ENCODE data around the gene FNDC7.
"Not testable (repeated sequence)": the region's sequence is repeated elsewhere in the genome, so short reads cannot be mapped to it uniquely, and the experiment has no call there.

The FNDC7 gene, protein sequence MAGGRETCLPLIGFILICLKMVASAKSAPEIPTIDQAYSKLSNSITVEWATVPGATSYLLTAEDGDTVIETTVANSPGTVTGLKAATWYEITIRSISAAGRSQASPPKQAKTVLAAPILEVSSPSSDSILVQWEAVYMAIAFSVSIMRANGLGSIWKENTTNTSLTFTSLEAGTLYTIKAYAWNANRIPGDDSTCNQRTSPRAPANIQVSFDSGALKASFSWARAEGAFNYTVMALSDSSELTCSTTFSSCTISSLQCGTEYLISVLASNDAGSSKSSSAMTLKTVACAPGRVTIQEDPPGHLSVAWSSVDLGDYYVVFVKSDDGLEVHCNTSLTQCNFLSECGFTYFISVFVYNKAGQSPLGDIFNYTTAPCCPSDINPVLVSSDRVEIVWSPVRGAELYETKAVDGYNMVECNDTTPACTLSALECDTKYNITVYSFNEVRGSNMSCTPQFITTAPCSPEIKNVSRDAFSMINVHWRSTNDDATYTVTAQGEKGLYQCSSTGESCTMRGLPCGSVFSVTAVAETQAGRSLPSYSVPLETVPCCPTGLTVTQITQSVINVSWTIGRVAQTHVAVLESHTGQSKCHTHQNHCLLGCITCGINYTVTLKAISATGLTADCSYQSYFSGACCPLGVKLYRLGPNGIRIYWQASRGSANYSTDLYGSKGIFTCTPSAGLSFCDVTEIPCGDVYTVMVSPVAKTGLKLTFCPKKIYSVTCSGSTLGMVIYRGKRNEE

DNA sequence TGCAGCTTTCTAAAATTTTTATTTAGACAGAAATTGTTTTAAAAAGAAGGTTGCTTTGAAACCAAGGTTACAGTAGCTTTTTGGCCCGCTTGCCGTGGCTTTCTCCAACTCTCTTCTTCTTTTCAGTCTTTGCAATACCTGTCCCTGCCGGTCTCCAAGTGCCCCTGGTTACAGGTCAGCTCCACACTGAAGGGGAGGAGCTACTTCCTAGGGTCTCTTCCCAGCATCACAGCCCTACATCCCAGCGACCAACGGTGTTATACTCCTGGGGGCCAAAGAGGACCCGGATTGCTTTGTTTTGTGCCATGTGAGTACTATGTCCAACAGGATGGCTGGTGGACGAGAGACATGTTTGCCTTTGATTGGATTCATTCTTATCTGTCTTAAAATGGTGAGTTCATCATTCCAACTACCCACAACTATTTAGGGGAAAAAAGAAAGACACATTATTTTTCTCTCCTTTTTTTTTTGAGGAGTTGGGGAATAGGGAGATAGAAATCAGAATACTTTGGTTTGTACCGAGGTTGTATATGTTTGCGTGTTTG is at the start of gene FNDC7:
Gene FNDC7, plus strand, starts transcription at position 303 of the 545 bp plus-strand sequence. Its CDS starts 26 bp downstream, at position 329.
- H3K4me3 ChIP-seq (ENCODE audit: low read depth, low read length) = no peak within 1 kb of the TSS
- peaks cover 2% of the 10 kb centered on the region for H3K4me1 ChIP-seq (ENCODE audit: control insufficient read depth, insufficient read depth, low read length)
- no peaks in the 10 kb centered on the region for H3K36me3 ChIP-seq (ENCODE audit: control insufficient read depth, insufficient read depth, low read length)
- H3K27me3 ChIP-seq (ENCODE audit: control insufficient read depth, insufficient read depth, low read length) = no peaks in the 10 kb centered on the region
- no peaks in the 10 kb centered on the region for H3K9me3 ChIP-seq (ENCODE audit: control insufficient read depth, insufficient read depth, low read length)
- no peak within 1 kb of the TSS for H3K9ac ChIP-seq (ENCODE audit: low read depth, low read length)

DNA sequence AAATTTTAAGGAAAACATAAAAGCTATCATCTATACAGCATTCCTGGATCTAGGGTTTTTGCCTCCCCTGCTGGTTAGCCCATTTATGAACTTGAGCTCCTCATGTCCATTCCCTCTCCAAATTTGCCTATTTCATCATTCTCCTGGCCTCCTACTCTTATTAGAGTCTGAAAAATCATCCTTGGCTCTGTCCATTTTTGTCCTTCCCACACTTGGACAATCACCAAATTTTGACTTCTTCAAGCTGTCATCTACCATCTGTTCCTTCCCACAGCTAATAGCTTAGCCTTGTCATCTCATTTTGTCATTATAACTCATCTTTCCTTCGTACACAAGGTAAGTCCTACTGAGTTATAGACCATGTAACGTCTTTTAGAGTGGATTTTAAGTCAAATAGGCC is 49.6 kb upstream of the FNDC7 start:
- peaks cover 22% of the 10 kb centered on the region for H3K27me3 ChIP-seq (ENCODE audit: control insufficient read depth, insufficient read depth, low read length)
- no peaks in the 10 kb centered on the region for H3K36me3 ChIP-seq (ENCODE audit: control insufficient read depth, insufficient read depth, low read length)
- no peaks in the 10 kb centered on the region for H3K4me1 ChIP-seq (ENCODE audit: control insufficient read depth, insufficient read depth, low read length)
- H3K9me3 ChIP-seq (ENCODE audit: control insufficient read depth, insufficient read depth, low read length) = no peaks in the 10 kb centered on the region
- no peak overlapping the region for H3K9ac ChIP-seq (ENCODE audit: low read depth, low read length)
- no peak overlapping the region for H3K4me3 ChIP-seq (ENCODE audit: low read depth, low read length)

DNA sequence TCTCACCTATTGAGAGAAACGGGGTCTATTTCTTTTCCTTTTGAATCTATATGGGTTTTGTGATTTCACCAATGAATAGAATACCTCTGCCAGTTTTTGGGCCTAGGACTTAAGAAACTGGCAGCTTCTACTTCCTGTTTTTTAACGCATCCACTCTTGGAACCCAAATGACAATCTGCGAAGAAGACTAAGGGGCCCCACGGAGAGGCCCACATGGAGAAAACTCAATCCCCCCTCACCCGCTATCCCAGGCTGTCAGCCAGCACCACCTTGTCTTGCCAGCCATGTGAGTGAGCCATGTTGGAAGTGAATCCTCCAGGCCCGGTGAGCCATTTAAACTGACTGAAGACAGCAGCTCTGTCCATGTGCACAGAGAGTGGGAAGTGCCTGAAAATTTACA is 48.2 kb upstream of the FNDC7 start:
- Histone ChIP-seq H3K9me3 (ENCODE audit: control insufficient read depth, insufficient read depth, low read length) (no peaks in the 10 kb centered on the region), H3K36me3 (ENCODE audit: control insufficient read depth, insufficient read depth, low read length) (no peaks in the 10 kb centered on the region), H3K4me3 (ENCODE audit: low read depth, low read length) (no peak overlapping the region), H3K27me3 (ENCODE audit: control insufficient read depth, insufficient read depth, low read length) (peaks cover 22% of the 10 kb centered on the region), H3K4me1 (ENCODE audit: control insufficient read depth, insufficient read depth, low read length) (no peaks in the 10 kb centered on the region), H3K9ac (ENCODE audit: low read depth, low read length) (no peak overlapping the region)

DNA sequence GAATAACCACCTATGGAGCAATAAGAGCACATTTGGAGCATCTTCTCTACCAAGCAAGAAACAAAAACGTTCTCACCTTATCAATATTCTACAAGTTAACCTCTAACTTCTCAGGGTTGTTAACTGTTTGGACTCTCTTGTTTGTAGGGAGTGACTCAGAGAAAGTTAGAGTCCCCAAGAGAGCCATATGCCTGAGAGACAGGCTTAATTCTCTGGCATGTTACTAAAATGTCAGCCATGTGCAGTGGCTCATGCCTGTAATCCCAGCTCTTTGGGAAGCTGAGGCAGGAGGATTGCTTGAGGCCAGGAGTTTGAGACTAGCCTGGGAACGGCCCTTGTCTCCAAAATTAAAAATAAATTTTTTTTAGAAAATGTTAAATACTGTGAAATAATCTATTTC is 47.6 kb upstream of the FNDC7 start:
- H3K27me3 ChIP-seq (ENCODE audit: control insufficient read depth, insufficient read depth, low read length) = peaks cover 20% of the 10 kb centered on the region

DNA sequence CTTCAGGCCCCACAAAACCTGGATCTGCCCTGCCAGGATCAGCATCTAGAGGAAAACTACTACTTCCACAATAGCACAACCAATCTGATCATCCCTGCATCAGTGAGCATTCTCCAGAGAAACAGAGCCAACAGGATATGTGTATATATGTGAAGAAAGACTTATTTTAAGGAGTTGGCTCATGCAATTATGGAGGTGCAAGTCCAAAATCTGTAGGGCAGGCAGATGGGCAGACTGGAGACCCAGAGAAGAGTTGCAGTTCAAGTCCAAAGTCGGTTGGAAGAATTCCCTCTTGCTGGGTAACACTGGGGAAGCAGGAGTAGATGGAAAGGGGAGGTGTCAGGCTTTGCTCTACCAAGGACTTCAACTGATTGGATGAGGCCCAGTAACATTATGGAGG is 46.9 kb upstream of the FNDC7 start:
- no peak overlapping the region for H3K9ac ChIP-seq (ENCODE audit: low read depth, low read length)
- H3K36me3 ChIP-seq (ENCODE audit: control insufficient read depth, insufficient read depth, low read length) = no peaks in the 10 kb centered on the region
- H3K4me3 ChIP-seq (ENCODE audit: low read depth, low read length) = no peak overlapping the region
- H3K27me3 ChIP-seq (ENCODE audit: control insufficient read depth, insufficient read depth, low read length) = peaks cover 18% of the 10 kb centered on the region
- H3K9me3 ChIP-seq (ENCODE audit: control insufficient read depth, insufficient read depth, low read length) = no peaks in the 10 kb centered on the region
- H3K4me1 ChIP-seq (ENCODE audit: control insufficient read depth, insufficient read depth, low read length) = no peaks in the 10 kb centered on the region

More for the DNA sequence above, 47.6 kb upstream of the FNDC7 start:
- no peak overlapping the region for H3K9ac ChIP-seq (ENCODE audit: low read depth, low read length)
- H3K9me3 ChIP-seq (ENCODE audit: control insufficient read depth, insufficient read depth, low read length) = no peaks in the 10 kb centered on the region
- no peaks in the 10 kb centered on the region for H3K36me3 ChIP-seq (ENCODE audit: control insufficient read depth, insufficient read depth, low read length)
- no peak overlapping the region for H3K4me3 ChIP-seq (ENCODE audit: low read depth, low read length)
- no peaks in the 10 kb centered on the region for H3K4me1 ChIP-seq (ENCODE audit: control insufficient read depth, insufficient read depth, low read length)

DNA sequence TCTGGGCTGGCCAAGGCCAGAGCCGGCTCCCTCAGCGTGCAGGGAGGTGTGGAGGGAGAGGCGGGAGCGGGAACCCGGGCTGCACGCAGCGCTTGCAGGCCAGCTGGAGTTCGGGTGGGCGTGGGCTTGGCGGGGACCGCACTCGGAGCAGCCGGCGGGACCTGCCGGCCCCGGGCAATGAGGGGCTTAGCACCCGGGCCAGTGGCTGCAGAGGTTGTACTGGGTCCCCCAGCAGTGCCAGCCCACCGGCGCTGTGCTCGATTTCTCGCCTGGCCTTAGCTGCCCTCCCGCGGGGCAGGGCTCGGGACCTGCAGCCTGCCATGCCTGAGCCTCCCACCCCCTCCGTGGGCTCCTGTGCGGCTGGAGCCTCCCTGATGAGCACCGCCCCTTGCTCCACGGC is 45.3 kb upstream of the FNDC7 start:
- H3K36me3 ChIP-seq (ENCODE audit: control insufficient read depth, insufficient read depth, low read length); H3K4me1 ChIP-seq (ENCODE audit: control insufficient read depth, insufficient read depth, low read length); H3K4me3 ChIP-seq (ENCODE audit: low read depth, low read length); H3K9ac ChIP-seq (ENCODE audit: low read depth, low read length); H3K9me3 ChIP-seq (ENCODE audit: control insufficient read depth, insufficient read depth, low read length); H3K27me3 ChIP-seq (ENCODE audit: control insufficient read depth, insufficient read depth, low read length): not testable (repeated sequence)

DNA sequence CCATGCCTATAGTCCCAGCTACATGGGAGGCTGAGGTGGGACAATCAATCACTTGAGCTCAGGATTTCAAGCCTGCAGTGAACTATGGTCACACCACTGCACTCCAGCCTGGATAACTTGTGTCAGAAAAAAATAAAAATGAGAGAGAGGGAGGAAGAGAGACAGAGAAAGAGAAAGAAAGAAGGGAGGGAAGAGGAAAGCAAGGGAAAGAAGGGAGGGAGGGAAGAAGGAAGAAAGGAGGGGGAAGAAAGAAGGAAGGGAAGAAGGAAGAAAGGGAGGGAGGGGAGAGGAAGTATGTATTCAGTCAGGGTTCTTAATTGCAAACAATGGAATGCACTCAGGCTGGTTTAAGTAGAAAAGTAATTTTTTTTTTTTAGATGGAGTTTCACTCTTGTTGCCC is 43.9 kb upstream of the FNDC7 start:
- no peaks in the 10 kb centered on the region for H3K9me3 ChIP-seq (ENCODE audit: control insufficient read depth, insufficient read depth, low read length)
- no peak overlapping the region for H3K4me3 ChIP-seq (ENCODE audit: low read depth, low read length)
- no peaks in the 10 kb centered on the region for H3K36me3 ChIP-seq (ENCODE audit: control insufficient read depth, insufficient read depth, low read length)
- H3K27me3 ChIP-seq (ENCODE audit: control insufficient read depth, insufficient read depth, low read length) = no peaks in the 10 kb centered on the region
- no peaks in the 10 kb centered on the region for H3K4me1 ChIP-seq (ENCODE audit: control insufficient read depth, insufficient read depth, low read length)
- no peak overlapping the region for H3K9ac ChIP-seq (ENCODE audit: low read depth, low read length)

DNA sequence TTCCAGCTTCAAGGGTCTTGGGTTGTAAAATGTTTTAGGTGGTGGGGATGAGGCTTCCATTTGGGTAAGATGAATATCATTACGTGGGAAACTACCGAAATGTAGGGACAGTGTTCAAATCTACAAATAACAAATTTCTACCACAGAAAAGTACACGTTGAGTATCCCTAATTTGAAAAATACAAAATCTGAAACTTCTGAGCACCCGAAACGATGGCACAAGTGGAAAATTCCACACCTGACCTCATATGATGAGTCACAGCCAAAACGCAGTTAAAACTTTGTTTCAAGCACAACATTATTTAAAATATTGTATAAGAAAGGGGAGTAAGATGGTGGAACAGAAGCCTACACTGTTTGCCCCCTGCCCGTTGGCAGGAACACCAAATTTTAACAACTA is 43.0 kb upstream of the FNDC7 start:
- peaks cover under 1% of the 10 kb centered on the region for H3K9me3 ChIP-seq (ENCODE audit: control insufficient read depth, insufficient read depth, low read length)
- no peaks in the 10 kb centered on the region for H3K27me3 ChIP-seq (ENCODE audit: control insufficient read depth, insufficient read depth, low read length)

DNA sequence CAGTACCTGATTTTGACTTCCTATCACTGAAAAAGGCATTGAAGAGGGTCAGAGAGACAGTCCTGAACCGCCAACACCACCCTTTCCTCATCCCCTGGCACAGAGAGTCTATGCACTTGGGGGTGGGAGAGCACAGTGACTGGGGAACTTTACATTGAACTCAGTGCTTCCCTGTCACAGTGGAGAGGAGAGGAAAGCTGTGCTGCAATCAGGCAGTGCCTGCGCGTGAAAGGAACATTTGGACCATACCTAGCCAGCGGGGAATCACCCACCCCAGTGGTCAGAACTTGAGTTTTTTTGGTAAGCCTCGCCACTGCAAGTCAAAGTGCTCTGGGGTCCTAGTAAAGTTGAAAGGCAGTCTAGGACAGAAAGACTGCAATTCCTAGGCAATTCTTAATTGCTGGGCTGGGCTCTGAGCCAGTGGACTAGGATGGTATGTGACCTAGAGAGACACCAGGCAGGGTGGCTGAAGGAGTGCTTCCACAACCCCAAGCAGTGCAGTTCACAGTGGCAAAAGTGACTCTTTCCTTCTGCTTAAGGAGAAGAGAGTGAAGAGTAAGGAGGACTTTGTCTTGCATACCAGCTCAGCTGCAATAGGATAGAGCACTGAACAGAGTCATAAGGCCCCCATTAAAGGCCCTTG is 42.5 kb upstream of the FNDC7 start:
- no peaks in the 10 kb centered on the region for H3K27me3 ChIP-seq (ENCODE audit: control insufficient read depth, insufficient read depth, low read length)
- H3K9me3 ChIP-seq (ENCODE audit: control insufficient read depth, insufficient read depth, low read length) = peaks cover 3% of the 10 kb centered on the region
- no peaks in the 10 kb centered on the region for H3K36me3 ChIP-seq (ENCODE audit: control insufficient read depth, insufficient read depth, low read length)
- H3K4me3 ChIP-seq (ENCODE audit: low read depth, low read length) = no peak overlapping the region
- H3K9ac ChIP-seq (ENCODE audit: low read depth, low read length) = no peak overlapping the region
- H3K4me1 ChIP-seq (ENCODE audit: control insufficient read depth, insufficient read depth, low read length) = no peaks in the 10 kb centered on the region

More for the DNA sequence above, 43.0 kb upstream of the FNDC7 start:
- Histone ChIP-seq H3K36me3 (ENCODE audit: control insufficient read depth, insufficient read depth, low read length) (no peaks in the 10 kb centered on the region), H3K4me1 (ENCODE audit: control insufficient read depth, insufficient read depth, low read length) (no peaks in the 10 kb centered on the region), H3K4me3 (ENCODE audit: low read depth, low read length) (no peak overlapping the region), H3K9ac (ENCODE audit: low read depth, low read length) (no peak overlapping the region)

DNA sequence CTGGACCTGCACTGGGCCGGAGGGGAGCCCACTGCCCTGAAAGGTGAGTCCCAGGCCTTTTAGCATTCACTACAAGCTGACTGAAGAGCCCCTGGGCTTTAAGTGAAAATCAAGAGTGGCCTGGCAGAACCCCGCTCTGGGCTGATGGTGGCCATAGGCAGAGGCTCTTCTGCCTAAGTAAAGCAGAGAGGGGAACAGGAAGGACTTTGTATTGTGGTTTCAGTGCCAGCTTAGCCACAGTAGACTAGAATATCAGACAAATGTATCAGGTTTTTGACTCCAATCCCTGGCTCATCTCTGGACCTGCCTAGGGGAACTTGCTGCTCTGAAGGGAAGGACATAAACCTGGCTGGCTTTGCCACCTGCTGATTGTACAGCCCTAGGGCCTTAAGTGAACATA is 41.6 kb upstream of the FNDC7 start:
- H3K9me3 ChIP-seq (ENCODE audit: control insufficient read depth, insufficient read depth, low read length) = peaks cover 3% of the 10 kb centered on the region
- H3K9ac ChIP-seq (ENCODE audit: low read depth, low read length) = no peak overlapping the region
- H3K4me3 ChIP-seq (ENCODE audit: low read depth, low read length) = no peak overlapping the region
- no peaks in the 10 kb centered on the region for H3K27me3 ChIP-seq (ENCODE audit: control insufficient read depth, insufficient read depth, low read length)
- H3K36me3 ChIP-seq (ENCODE audit: control insufficient read depth, insufficient read depth, low read length) = no peaks in the 10 kb centered on the region
- no peaks in the 10 kb centered on the region for H3K4me1 ChIP-seq (ENCODE audit: control insufficient read depth, insufficient read depth, low read length)

DNA sequence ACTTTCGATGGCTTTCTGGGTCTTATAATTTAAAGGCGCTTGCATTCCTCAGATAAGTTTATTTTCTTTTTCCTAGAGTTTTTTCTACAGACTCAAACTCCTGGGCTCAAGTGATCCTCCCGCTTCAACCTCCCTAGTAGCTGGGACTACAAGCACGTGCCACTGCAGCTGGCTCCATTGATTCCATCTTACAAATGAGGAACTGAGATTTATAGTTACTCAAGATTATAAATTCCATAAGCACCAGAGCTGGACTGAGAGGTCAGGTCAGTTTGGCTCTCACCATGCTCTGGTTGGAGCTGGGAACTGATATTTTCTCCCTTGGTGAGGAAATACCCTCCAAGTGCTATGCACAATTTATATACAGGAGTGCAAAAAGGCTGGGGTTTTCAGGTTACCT is 34.0 kb upstream of the FNDC7 start:
- no peaks in the 10 kb centered on the region for H3K27me3 ChIP-seq (ENCODE audit: control insufficient read depth, insufficient read depth, low read length)
- H3K36me3 ChIP-seq (ENCODE audit: control insufficient read depth, insufficient read depth, low read length) = no peaks in the 10 kb centered on the region
- no peak overlapping the region for H3K4me3 ChIP-seq (ENCODE audit: low read depth, low read length)
- H3K4me1 ChIP-seq (ENCODE audit: control insufficient read depth, insufficient read depth, low read length) = peaks cover 2% of the 10 kb centered on the region
- H3K9me3 ChIP-seq (ENCODE audit: control insufficient read depth, insufficient read depth, low read length) = peaks cover 3% of the 10 kb centered on the region
- no peak overlapping the region for H3K9ac ChIP-seq (ENCODE audit: low read depth, low read length)
